ENCODE measurements around the gene CLEC14A. TPM values are rescaled to one million over a fixed set of nuclear protein-coding genes. Genes with fewer than 3 reads are reported as not detected.

The CLEC14A gene
- total and polyA plus RNA-seq, 8 donors: 1.8 to 24.9 (median 9.6) TPM; not detected in 1

DNA sequence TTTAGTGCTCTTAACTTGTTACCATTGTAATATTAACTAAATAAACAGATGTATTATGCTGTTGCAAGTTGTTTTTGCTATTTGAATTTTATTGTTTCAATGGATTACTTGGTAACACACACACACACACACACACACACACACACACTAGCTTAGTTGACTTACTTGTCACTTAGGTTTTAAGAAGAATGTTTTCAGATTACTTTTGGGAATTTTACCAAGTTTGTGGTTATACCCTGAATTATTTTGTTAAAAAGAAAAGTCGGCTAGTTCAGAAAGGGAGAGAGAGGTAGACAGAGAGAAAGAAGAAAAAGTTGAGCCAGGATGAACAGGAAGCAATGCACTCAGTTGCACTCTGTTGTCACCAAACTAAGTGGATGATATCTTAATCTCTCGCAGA, 42.9 kb downstream of the CLEC14A start:
- Histone ChIP-seq H3K36me3 (no peaks in the 10 kb centered on the region), H3K4me1 (peaks cover 7 to 43% (median 38%) of the 10 kb centered on the region in 4 donors), H3K27ac (no peak overlapping the region), H3K9me3 (no peaks in the 10 kb centered on the region), H3K27me3 (peaks cover 0 to 43% (median 14%) of the 10 kb centered on the region in 3 donors), H3K4me3 (no peak overlapping the region)
- no peak for DNase-seq
- TF ChIP-seq POLR2A (IDR thresholded peaks at IDR 0.05) (no peak), EP300 (IDR thresholded peaks at IDR 0.05) (no peak), POLR2AphosphoS5 (IDR thresholded peaks at IDR 0.05) (no peak), CTCF (IDR thresholded peaks at IDR 0.05) (no peak)
- 74 to 91% (median 79%) methylated on average over 2 of the region's 2 CpGs for WGBS, 5 donors
- intact Hi-C loops (cut with DNase I; ENCODE audit: low total_unique reads): no loop called here

- no peak for DNase-seq
- Histone ChIP-seq H3K27ac (no peak overlapping the region), H3K36me3 (no peaks in the 10 kb centered on the region), H3K27me3 (peaks cover 0 to 52% (median 14%) of the 10 kb centered on the region in 3 donors), H3K4me1 (peaks cover 7 to 51% (median 41%) of the 10 kb centered on the region in 4 donors), H3K9me3 (no peaks in the 10 kb centered on the region), H3K4me3 (peak overlapping the region in 2 of 4 donors; percentile 53 to 57)
- TF ChIP-seq POLR2A (IDR thresholded peaks at IDR 0.05) (no peak), EP300 (IDR thresholded peaks at IDR 0.05) (no peak), CTCF (IDR thresholded peaks at IDR 0.05) (no peak), POLR2AphosphoS5 (IDR thresholded peaks at IDR 0.05) (no peak)
- intact Hi-C loops (cut with DNase I; ENCODE audit: low total_unique reads): no loop called here
These were observed 43.8 kb downstream of the CLEC14A start for GRCh38 chr14:38212111-38212510.

- no peaks in the 10 kb centered on the region for H3K36me3 ChIP-seq
- H3K4me1 ChIP-seq: peaks cover 7 to 52% (median 41%) of the 10 kb centered on the region in 4 donors
- H3K27ac ChIP-seq: peak overlapping the region; percentile 21 to 89 (median 32)
- peaks cover 0 to 55% (median 14%) of the 10 kb centered on the region in 3 donors for H3K27me3 ChIP-seq
- peaks cover 0 to under 1% (median 0%) of the 10 kb centered on the region in 4 donors for H3K9me3 ChIP-seq
- DNase-seq: peak in 1 of 2 donors; percentile 35
- peak overlapping the region; percentile 47 to 67 (median 55) for H3K4me3 ChIP-seq
- intact Hi-C loops (cut with DNase I; ENCODE audit: low total_unique reads): no loop called here
- WGBS, 5 donors: 7 to 17% (median 11%) methylated on average over 34 of the region's 34 CpGs
- no peak for TF ChIP-seq EP300 (IDR thresholded peaks at IDR 0.05)
- TF ChIP-seq POLR2AphosphoS5 (IDR thresholded peaks at IDR 0.05): no peak
- TF ChIP-seq CTCF (IDR thresholded peaks at IDR 0.05): no peak
- TF ChIP-seq POLR2A (IDR thresholded peaks at IDR 0.05): no peak
These were observed 44.6 kb downstream of the CLEC14A start for GRCh38 chr14:38211255-38211735.

GRCh38 chr14:38210587-38211216, 45.2 kb downstream of the CLEC14A start:
- peak overlapping the region; percentile 29 to 89 (median 60) for H3K27ac ChIP-seq
- WGBS, 5 donors: 0 to 8% (median 5%) methylated on average over 29 of the region's 29 CpGs
- TF ChIP-seq EP300 (IDR thresholded peaks at IDR 0.05) (no peak), CTCF (IDR thresholded peaks at IDR 0.05) (peak in 2 of 7 experiments; percentile 10 to 16)
- peak; percentile 68 to 73 for DNase-seq
- intact Hi-C loops (cut with DNase I; ENCODE audit: low total_unique reads): no loop called here
- peaks cover 0 to 5% (median 1%) of the 10 kb centered on the region in 4 donors for H3K9me3 ChIP-seq
- peaks cover 7 to 52% (median 41%) of the 10 kb centered on the region in 4 donors for H3K4me1 ChIP-seq
- H3K4me3 ChIP-seq: peak overlapping the region; percentile 47 to 67 (median 55)
- no peaks in the 10 kb centered on the region for H3K36me3 ChIP-seq
- peaks cover 0 to 55% (median 14%) of the 10 kb centered on the region in 3 donors for H3K27me3 ChIP-seq
